Naive thymus-derived CD4-positive, alpha-beta T cell (primary cell): ENCODE measurements around the gene IL36RN. TPM values are rescaled to one million over a fixed set of nuclear protein-coding genes. Genes with fewer than 3 reads are reported as not detected.
A peak's percentile ranks its signal among the peaks of the same experiment; 100 is the strongest.
"Not testable (repeated sequence)": the region's sequence is repeated elsewhere in the genome, so short reads cannot be mapped to it uniquely, and the experiment has no call there.

Experiments used
- ATAC-seq: fragments of 150-1000 bp; cut with Tn5 transposase; 2 replicates; pipeline ENCODE4 v1.10.0; 2021; ENCODE audit warnings: mild to moderate bottlenecking, moderate library complexity
- CTCF ChIA-PET: fragments of 350-600 bp; sonication (Branson Sonifier 250); formaldehyde crosslinking; loops from one replicate; lab custom pipeline; 2021; ENCODE audit warnings: antibody characterized with exemption; lab: Charles Lee
- POLR2A ChIA-PET: fragments of 350-600 bp; sonication (Branson Sonifier 250); formaldehyde crosslinking; loops from one replicate; lab custom pipeline; 2021; ENCODE audit warnings: antibody characterized with exemption, inconsistent platforms; lab: Charles Lee
- DNase-seq, 9 donors: peaks; one replicate each; pipeline versions ENCODE4 v3.0.0 to v3.0.0-alpha.2; 2020 to 2022; ENCODE audit warnings: mixed read lengths in 1 of 9
- H3K27ac ChIP-seq: one replicate; pipeline ENCODE4 v1.7.0; 2013; ENCODE audit warnings: mild to moderate bottlenecking, low read depth, low read length, moderate library complexity
- H3K27me3 ChIP-seq, 2 donors: one replicate each; pipeline ENCODE4 v1.7.0; 2013; ENCODE audit warnings: low read length in 2 of 2, mild to moderate bottlenecking in 2 of 2, moderate library complexity in 2 of 2; ENCODE audit not compliant: control insufficient read depth in 2 of 2, insufficient read depth in 2 of 2
- H3K36me3 ChIP-seq, 3 experiments: 1 replicate in 2 of 3; 2 replicates in 1 of 3; pipeline ENCODE4 v1.7.0; 2013; ENCODE audit warnings: low read length in 3 of 3, mild to moderate bottlenecking in 3 of 3, moderate library complexity in 1 of 3; ENCODE audit not compliant: insufficient read depth in 3 of 3, control insufficient read depth in 2 of 3
- H3K4me1 ChIP-seq, 2 donors: one replicate each; pipeline ENCODE4 v1.7.0; 2013; ENCODE audit warnings: low read length in 2 of 2, mild to moderate bottlenecking in 2 of 2, moderate library complexity in 1 of 2; ENCODE audit not compliant: control insufficient read depth in 2 of 2, insufficient read depth in 2 of 2
- H3K4me3 ChIP-seq: 2 replicates; pipeline ENCODE4 v1.7.0; 2013; ENCODE audit warnings: mild to moderate bottlenecking, low read length
- H3K9me3 ChIP-seq, 3 experiments: 1 replicate in 2 of 3; 2 replicates in 1 of 3; pipeline ENCODE4 v1.7.0; 2013; ENCODE audit warnings: low read length in 3 of 3; ENCODE audit not compliant: control insufficient read depth in 2 of 3
- H3K27ac Mint-ChIP-seq, 9 donors: one replicate each; pipeline ENCODE4 v1.8.0; 2020 to 2022; ENCODE audit warnings: mixed read lengths in 9 of 9, mild to moderate bottlenecking in 8 of 9, moderate library complexity in 5 of 9, inconsistent platforms in 2 of 9
- H3K27me3 Mint-ChIP-seq, 5 donors: one replicate each; pipeline ENCODE4 v1.8.0; 2021 to 2022; ENCODE audit warnings: mixed read lengths in 5 of 5, mild to moderate bottlenecking in 1 of 5
- H3K36me3 Mint-ChIP-seq, 5 donors: one replicate each; pipeline ENCODE4 v1.8.0; 2020 to 2022; ENCODE audit warnings: mixed read lengths in 5 of 5, mild to moderate bottlenecking in 3 of 5, inconsistent platforms in 1 of 5
- H3K4me1 Mint-ChIP-seq, 7 donors: one replicate each; pipeline ENCODE4 v1.8.0; 2020 to 2022; ENCODE audit warnings: mixed read lengths in 7 of 7, mild to moderate bottlenecking in 3 of 7, inconsistent platforms in 1 of 7
- H3K4me3 Mint-ChIP-seq, 10 donors: one replicate each; pipeline ENCODE4 v1.8.0; 2020 to 2022; ENCODE audit warnings: mild to moderate bottlenecking in 10 of 10, mixed read lengths in 10 of 10, moderate library complexity in 6 of 10, inconsistent platforms in 2 of 10
- H3K9me3 Mint-ChIP-seq, 11 donors: one replicate each; pipeline ENCODE4 v1.8.0; 2020 to 2022; ENCODE audit warnings: mixed read lengths in 11 of 11, mild to moderate bottlenecking in 4 of 11, inconsistent platforms in 1 of 11, moderate library complexity in 1 of 11
- intact Hi-C, 2 donors: fragments of 100-400 bp; cut with micrococcal nuclease; formaldehyde crosslinking; loops; one replicate each; pipeline ENCODE4 v1.15.1; 2023
- polyA plus RNA-seq, 2 donors: library from polyadenylated mRNA; unstranded; fragments of 300-500 nt; fragmentation: Illumina TruSeq; gene quantifications; one replicate each; pipeline ENCODE4 v1.2.3, GENCODE V29; 2021
- total RNA-seq, 6 experiments: library from RNA in 5 of 6; stranded (reverse) in 5 of 6; gene quantifications; 1 replicate in 5 of 6; 2 replicates in 1 of 6; pipeline ENCODE4 v1.2.3 and lab custom pipeline; 2021 to 2026

The IL36RN gene
- total and polyA plus RNA-seq, 7 experiments from 2014 or later, result 0.07 TPM; not detected in 6

DNA sequence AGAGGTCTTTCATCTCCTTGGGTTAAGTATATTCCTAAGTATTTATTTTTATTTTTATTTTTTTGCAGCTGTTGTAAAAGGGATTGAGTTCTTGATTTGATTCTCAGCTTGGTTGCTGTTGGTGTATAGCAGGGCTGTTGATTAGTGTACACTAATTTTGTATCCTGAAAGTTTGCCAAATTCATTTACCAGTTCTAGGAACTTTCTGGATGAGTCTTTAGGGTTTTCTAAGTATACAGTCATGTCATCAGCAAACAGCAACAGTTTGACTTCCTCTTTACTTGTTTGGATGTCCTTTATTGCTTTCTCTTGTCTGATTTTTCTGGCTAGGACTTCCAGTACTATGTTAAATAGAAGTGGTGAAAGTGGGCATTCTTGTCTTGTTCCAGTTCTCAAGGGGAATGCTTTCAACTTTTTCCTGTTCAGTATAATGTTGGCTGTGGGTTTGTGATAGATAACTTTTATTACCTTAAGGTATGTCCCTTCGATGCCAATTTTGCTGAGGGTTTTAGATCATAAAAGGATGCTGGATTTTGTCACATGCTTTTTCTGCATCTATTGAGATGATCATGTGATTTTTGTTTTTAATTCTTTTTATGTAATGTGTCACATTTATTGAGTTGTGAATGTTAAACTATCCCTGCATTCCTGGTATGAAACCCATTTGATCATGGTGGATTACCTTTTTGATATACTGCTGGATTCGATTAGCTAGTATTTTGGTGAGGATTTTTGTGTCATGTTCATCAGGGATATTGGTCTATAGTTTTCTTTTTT, 38.0 kb downstream of the IL36RN start:
- H3K36me3 ChIP-seq, H3K27me3 ChIP-seq, DNase-seq, H3K27ac ChIP-seq, H3K9me3 ChIP-seq, H3K4me1 ChIP-seq, POLR2A ChIA-PET, H3K4me3 ChIP-seq, CTCF ChIA-PET, H3K27me3 Mint-ChIP-seq, ATAC-seq: not testable (repeated sequence)
- Mint-ChIP-seq H3K36me3 (peaks cover 5 to 33% (median 8%) of the 10 kb centered on the region in 5 donors), H3K9me3 (peaks cover 0 to 30% (median 14%) of the 10 kb centered on the region in 11 donors), H3K4me3 (peak overlapping the region in 2 of 10 donors; percentile 63 to 65), H3K4me1 (peaks cover 7 to 30% (median 11%) of the 10 kb centered on the region in 7 donors), H3K27ac (peak overlapping the region in 5 of 9 donors; percentile 19 to 79 (median 49))
- intact Hi-C loops, result loop anchor here in 1 of 2 donors (2.0 kb wide), 1 partner anchor 100 kb away; no protein-coding TSS in a partner anchor

DNA sequence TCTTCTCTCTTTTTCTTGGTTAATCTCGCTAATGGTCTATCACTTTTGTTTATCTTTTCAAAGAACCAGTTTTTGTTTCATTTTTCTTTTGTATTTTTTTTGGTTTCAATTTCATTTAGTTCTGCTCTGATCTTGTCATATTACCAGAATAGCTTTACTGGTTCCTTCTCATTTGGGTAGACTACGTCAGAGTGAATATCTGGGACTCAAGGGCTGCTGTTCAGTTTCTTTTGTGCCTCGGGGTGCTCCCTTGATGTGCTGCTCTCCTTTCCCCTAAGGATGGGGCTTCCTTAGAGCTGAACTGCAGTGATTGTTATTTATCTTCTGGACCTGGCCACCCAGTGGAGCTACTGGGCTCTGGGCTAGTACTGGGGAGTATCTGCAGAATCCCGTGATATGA, 39.0 kb downstream of the IL36RN start:
- peaks cover 0 to 6% (median 0%) of the 10 kb centered on the region in 5 donors for H3K27me3 Mint-ChIP-seq
- peak overlapping the region; percentile 19 to 77 (median 60) for H3K4me3 Mint-ChIP-seq
- peaks cover 5% of the 10 kb centered on the region in 2 donors for H3K4me1 ChIP-seq
- no peaks in the 10 kb centered on the region for H3K9me3 ChIP-seq
- no peak overlapping the region for H3K27ac ChIP-seq
- peaks cover 6 to 42% (median 8%) of the 10 kb centered on the region in 5 donors for H3K36me3 Mint-ChIP-seq
- H3K27me3 ChIP-seq, result peaks cover 0 to 3% of the 10 kb centered on the region in 2 donors
- POLR2A ChIA-PET, result no interaction called here
- H3K27ac Mint-ChIP-seq, result peak overlapping the region; percentile 2 to 79 (median 44)
- H3K4me1 Mint-ChIP-seq, result peaks cover 7 to 39% (median 11%) of the 10 kb centered on the region in 7 donors
- peak in 6 of 9 donors; percentile 12 to 54 (median 32) for DNase-seq
- CTCF ChIA-PET, result interaction anchor here (1.1 kb wide), 1 partner anchor 14 kb away, joined by 3 read pairs; no protein-coding TSS in a partner anchor
- ATAC-seq, result peak; percentile 63
- no peak overlapping the region for H3K4me3 ChIP-seq
- H3K36me3 ChIP-seq, result no peaks in the 10 kb centered on the region
- intact Hi-C loops, result no loop called here
- H3K9me3 Mint-ChIP-seq, result peaks cover 0 to 30% (median 16%) of the 10 kb centered on the region in 11 donors

DNA sequence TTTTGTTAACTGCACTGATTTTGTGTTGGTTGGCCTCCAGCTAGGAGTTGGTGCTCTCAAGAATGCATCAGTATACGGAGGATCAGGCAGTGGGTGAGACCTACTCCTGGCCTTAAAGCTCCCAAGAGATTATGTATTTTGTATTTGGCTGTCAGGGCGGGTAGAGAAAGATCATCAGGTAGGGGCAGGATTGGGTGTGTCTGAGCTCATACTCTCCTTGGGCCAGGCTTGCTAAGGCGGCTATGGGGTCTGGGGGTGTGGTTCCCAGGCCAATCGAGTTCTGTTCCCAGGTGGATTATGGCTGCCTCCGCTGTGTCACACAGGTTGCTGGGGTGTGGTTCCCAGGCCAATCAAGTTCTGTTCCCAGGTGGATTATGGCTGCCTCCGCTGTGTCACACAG, 39.5 kb downstream of the IL36RN start:
- Histone ChIP-seq H3K27ac (no peak overlapping the region), H3K4me3 (no peak overlapping the region), H3K4me1 (peaks cover 5% of the 10 kb centered on the region in 2 donors), H3K36me3 (no peaks in the 10 kb centered on the region), H3K27me3 (peaks cover 0 to 3% of the 10 kb centered on the region in 2 donors), H3K9me3 (no peaks in the 10 kb centered on the region)
- CTCF ChIA-PET, result interaction anchor here (1.1 kb wide), 1 partner anchor 15 kb away, joined by 3 read pairs; no protein-coding TSS in a partner anchor
- POLR2A ChIA-PET, result no interaction called here
- H3K4me1 Mint-ChIP-seq, result peaks cover 7 to 44% (median 11%) of the 10 kb centered on the region in 7 donors
- H3K9me3 Mint-ChIP-seq, result peaks cover 2 to 35% (median 19%) of the 10 kb centered on the region in 11 donors
- H3K27me3 Mint-ChIP-seq, result peaks cover 0 to 6% (median 0%) of the 10 kb centered on the region in 5 donors
- peak overlapping the region in 7 of 9 donors; percentile 19 to 79 (median 49) for H3K27ac Mint-ChIP-seq
- H3K4me3 Mint-ChIP-seq, result peak overlapping the region; percentile 19 to 77 (median 60)
- peaks cover 7 to 45% (median 8%) of the 10 kb centered on the region in 5 donors for H3K36me3 Mint-ChIP-seq
- ATAC-seq, result no peak
- DNase-seq, result no peak
- intact Hi-C loops, result no loop called here

DNA sequence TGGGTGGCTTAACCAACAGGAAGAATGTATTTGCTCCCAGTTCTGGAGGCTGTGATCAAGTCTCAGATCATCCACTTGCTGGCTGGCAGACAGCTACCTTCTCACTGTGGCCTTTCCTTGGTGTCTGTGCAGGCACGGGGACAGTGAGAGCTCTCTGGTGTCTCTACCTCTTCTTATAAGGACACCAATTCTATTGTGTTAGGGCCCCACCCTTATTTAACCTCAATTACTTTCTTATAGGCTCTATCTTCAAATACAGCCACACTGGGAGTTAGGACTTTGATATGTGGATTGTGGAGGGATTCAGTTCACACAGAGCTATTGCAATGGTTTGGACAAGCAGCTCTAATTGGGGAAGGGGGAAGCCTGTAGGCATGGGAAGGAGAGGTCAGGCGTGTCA, 43.1 kb downstream of the IL36RN start:
- H3K27ac ChIP-seq, result no peak overlapping the region
- no peaks in the 10 kb centered on the region for H3K27me3 ChIP-seq
- H3K4me1 ChIP-seq, result peaks cover 5% of the 10 kb centered on the region in 2 donors
- intact Hi-C loops, result no loop called here
- Mint-ChIP-seq H3K27ac (no peak overlapping the region), H3K4me3 (no peak overlapping the region), H3K4me1 (peaks cover 7 to 55% (median 11%) of the 10 kb centered on the region in 7 donors), H3K27me3 (peaks cover 0 to 4% (median 0%) of the 10 kb centered on the region in 5 donors), H3K36me3 (peaks cover 4 to 45% (median 7%) of the 10 kb centered on the region in 5 donors), H3K9me3 (peaks cover 0 to 33% (median 11%) of the 10 kb centered on the region in 11 donors)
- no peaks in the 10 kb centered on the region for H3K36me3 ChIP-seq
- ChIA-PET POLR2A (interaction anchor here (0.7 kb wide), 1 partner anchor 105 kb away, joined by 3 read pairs; no protein-coding TSS in a partner anchor), CTCF (no interaction called here)
- no peak overlapping the region for H3K4me3 ChIP-seq
- H3K9me3 ChIP-seq, result no peaks in the 10 kb centered on the region
- DNase-seq (no peak), ATAC-seq (no peak)

DNA sequence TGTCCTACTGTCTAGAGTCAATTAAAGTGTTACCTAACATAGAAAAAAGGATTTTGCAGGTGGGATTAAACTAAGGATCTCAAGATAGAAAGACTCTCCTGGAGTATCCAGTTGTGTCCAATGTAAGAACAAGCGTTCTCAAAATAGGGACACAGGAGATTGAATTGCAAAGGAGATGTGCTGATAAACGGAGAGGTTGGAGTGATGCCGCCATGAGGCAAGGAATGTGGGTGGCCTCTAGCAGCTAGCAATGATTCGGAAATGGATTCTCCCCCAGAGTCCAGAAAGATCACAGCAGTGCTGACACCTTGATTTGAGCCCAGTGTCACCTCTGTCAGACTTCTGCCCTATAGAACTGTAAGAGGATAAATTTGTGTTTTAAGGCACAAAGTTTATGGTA, 44.3 kb downstream of the IL36RN start:
- Mint-ChIP-seq H3K9me3 (peaks cover 0 to 26% (median 6%) of the 10 kb centered on the region in 11 donors), H3K4me1 (peaks cover 2 to 44% (median 3%) of the 10 kb centered on the region in 7 donors), H3K27me3 (peaks cover 0 to 6% (median 0%) of the 10 kb centered on the region in 5 donors), H3K36me3 (peaks cover 0 to 37% (median 0%) of the 10 kb centered on the region in 5 donors), H3K27ac (peak overlapping the region in 1 of 9 donors; percentile 52), H3K4me3 (no peak overlapping the region)
- no peak for DNase-seq
- Histone ChIP-seq H3K4me1 (peaks cover 2 to 4% of the 10 kb centered on the region in 2 donors), H3K4me3 (no peak overlapping the region), H3K9me3 (no peaks in the 10 kb centered on the region), H3K27ac (no peak overlapping the region), H3K36me3 (no peaks in the 10 kb centered on the region), H3K27me3 (no peaks in the 10 kb centered on the region)
- ChIA-PET POLR2A (no interaction called here), CTCF (no interaction called here)
- ATAC-seq, result no peak
- intact Hi-C loops, result no loop called here

DNA sequence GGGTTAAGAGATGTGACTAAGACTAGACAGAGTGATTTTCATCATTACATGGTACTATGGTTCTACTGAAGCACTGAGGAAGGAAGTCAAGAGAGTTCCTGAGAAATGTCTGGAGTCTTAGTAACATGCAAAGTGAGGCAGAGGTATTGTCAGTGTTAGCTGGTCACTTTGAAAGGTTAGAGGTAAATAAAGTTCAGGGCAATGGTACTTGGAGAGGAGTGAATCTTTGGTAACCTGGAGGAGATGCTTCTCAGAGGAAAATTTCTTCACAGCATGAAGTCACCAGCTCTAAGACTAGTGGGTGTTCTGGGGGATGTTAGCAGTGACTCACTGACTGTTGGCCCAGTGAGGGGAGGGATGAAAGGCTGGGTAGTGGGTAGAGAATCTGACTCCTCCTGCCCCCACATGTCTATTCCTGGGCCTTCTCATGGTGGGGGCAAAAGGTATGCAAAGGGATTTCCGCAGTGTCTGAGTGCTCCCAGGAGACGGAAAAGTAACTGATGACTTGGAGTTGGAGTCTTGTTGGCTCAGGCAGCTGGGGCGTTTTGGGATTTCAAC, 45.1 kb downstream of the IL36RN start:
- ChIA-PET CTCF (no interaction called here), POLR2A (interaction anchor here (0.7 kb wide), 1 partner anchor 96 kb away, joined by 3 read pairs; no protein-coding TSS in a partner anchor)
- H3K27me3 ChIP-seq, result no peaks in the 10 kb centered on the region
- H3K4me3 Mint-ChIP-seq, result peak overlapping the region in 1 of 10 donors; percentile 16
- H3K4me3 ChIP-seq, result no peak overlapping the region
- intact Hi-C loops, result no loop called here
- peak overlapping the region in 1 of 9 donors; percentile 86 for H3K27ac Mint-ChIP-seq
- H3K36me3 Mint-ChIP-seq, result peaks cover 0 to 34% (median 0%) of the 10 kb centered on the region in 5 donors
- peak; percentile 36 for ATAC-seq
- H3K9me3 Mint-ChIP-seq, result peaks cover 0 to 26% (median 6%) of the 10 kb centered on the region in 11 donors
- H3K4me1 Mint-ChIP-seq, result peaks cover 0 to 44% (median 0%) of the 10 kb centered on the region in 7 donors
- no peaks in the 10 kb centered on the region for H3K36me3 ChIP-seq
- H3K9me3 ChIP-seq, result no peaks in the 10 kb centered on the region
- H3K4me1 ChIP-seq, result no peaks in the 10 kb centered on the region
- peaks cover 0 to 11% (median 4%) of the 10 kb centered on the region in 5 donors for H3K27me3 Mint-ChIP-seq
- peak in 1 of 9 donors; percentile 41 for DNase-seq
- H3K27ac ChIP-seq, result no peak overlapping the region
